Fibroblast of lung (primary cell): Measurements from ENCODE around the gene CLEC16A.

Source experiments
- EZH2 ChIP-seq: IDR thresholded peaks from 2 replicates; pipeline ENCODE4 v1.5.1; 2012; ENCODE audit warnings: low read length, control low read depth, mild to moderate bottlenecking; ENCODE audit errors: missing control alignments
- TF ChIP-seq, protein P1 (sequence below), 2 donors: IDR thresholded peaks in 1 of 2; conservative IDR thresholded peaks in 1 of 2; 1 replicate in 1 of 2; 2 replicates in 1 of 2; pipeline ENCODE4 v1.5.1; 2011 to 2012; ENCODE audit warnings: low read length in 2 of 2, control low read depth in 1 of 2, inconsistent platforms in 1 of 2, low read depth in 1 of 2, mild to moderate bottlenecking in 1 of 2

DNA sequence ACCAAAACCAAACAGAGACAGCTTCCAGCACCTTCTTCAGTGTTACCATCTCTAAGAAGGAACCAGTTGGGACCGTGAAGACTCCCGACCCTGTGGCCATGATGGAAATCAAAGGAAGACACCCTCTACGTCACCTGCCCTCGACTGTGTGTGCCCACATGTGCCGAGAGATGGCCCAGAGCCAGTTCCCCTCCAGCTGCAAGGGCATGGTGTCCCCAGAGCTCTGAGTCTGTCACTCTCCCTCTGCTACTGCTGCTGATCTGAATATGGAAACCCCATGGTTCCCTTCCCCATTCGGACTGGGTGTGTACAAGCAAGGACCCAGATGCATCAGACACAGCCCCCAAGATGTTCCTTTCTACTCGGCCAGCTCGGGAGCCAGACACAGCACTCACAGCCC lies 235.2 kb downstream of the CLEC16A start:
- TF ChIP-seq, protein P1, sequence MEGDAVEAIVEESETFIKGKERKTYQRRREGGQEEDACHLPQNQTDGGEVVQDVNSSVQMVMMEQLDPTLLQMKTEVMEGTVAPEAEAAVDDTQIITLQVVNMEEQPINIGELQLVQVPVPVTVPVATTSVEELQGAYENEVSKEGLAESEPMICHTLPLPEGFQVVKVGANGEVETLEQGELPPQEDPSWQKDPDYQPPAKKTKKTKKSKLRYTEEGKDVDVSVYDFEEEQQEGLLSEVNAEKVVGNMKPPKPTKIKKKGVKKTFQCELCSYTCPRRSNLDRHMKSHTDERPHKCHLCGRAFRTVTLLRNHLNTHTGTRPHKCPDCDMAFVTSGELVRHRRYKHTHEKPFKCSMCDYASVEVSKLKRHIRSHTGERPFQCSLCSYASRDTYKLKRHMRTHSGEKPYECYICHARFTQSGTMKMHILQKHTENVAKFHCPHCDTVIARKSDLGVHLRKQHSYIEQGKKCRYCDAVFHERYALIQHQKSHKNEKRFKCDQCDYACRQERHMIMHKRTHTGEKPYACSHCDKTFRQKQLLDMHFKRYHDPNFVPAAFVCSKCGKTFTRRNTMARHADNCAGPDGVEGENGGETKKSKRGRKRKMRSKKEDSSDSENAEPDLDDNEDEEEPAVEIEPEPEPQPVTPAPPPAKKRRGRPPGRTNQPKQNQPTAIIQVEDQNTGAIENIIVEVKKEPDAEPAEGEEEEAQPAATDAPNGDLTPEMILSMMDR (conservative IDR thresholded peaks at IDR 0.05 in 1 of 2, IDR thresholded peaks at IDR 0.05 in 1 of 2; ENCODE audit: low read depth in 1 of 2, low read length in 2 of 2) = no peak
- no peak for TF ChIP-seq EZH2
